Dendritic cell treated with granulocyte-macrophage colony-stimulating factor and Interleukin-4, amounts not matched to agents 40 ng/mL and 50 ng/mL, for 4 days (primary cell): ENCODE results near the gene PPP2R1A.
"Not testable (repeated sequence)": the region's sequence is repeated elsewhere in the genome, so short reads cannot be mapped to it uniquely, and the experiment has no call there.

Source experiments
- H3K27ac Mint-ChIP-seq: one replicate; pipeline ENCODE4 v1.8.0; 2022; ENCODE audit warnings: mild to moderate bottlenecking, mixed read lengths
- H3K27me3 Mint-ChIP-seq: one replicate; pipeline ENCODE4 v1.8.0; 2022; ENCODE audit warnings: mild to moderate bottlenecking, mixed read lengths
- H3K36me3 Mint-ChIP-seq: one replicate; pipeline ENCODE4 v1.8.0; 2022; ENCODE audit warnings: low read depth, mixed read lengths
- H3K4me1 Mint-ChIP-seq: one replicate; pipeline ENCODE4 v1.8.0; 2022; ENCODE audit warnings: low read depth, mixed read lengths
- H3K4me3 Mint-ChIP-seq: one replicate; pipeline ENCODE4 v1.8.0; 2022; ENCODE audit warnings: mild to moderate bottlenecking, moderate library complexity, mixed read lengths
- H3K9me3 Mint-ChIP-seq: one replicate; pipeline ENCODE4 v1.8.0; 2022; ENCODE audit warnings: mixed read lengths
- intact Hi-C: fragments of 100-400 bp; cut with micrococcal nuclease; formaldehyde crosslinking; loops from one replicate; pipeline ENCODE4 v1.15.0; 2022

PPP2R1A gene

DNA sequence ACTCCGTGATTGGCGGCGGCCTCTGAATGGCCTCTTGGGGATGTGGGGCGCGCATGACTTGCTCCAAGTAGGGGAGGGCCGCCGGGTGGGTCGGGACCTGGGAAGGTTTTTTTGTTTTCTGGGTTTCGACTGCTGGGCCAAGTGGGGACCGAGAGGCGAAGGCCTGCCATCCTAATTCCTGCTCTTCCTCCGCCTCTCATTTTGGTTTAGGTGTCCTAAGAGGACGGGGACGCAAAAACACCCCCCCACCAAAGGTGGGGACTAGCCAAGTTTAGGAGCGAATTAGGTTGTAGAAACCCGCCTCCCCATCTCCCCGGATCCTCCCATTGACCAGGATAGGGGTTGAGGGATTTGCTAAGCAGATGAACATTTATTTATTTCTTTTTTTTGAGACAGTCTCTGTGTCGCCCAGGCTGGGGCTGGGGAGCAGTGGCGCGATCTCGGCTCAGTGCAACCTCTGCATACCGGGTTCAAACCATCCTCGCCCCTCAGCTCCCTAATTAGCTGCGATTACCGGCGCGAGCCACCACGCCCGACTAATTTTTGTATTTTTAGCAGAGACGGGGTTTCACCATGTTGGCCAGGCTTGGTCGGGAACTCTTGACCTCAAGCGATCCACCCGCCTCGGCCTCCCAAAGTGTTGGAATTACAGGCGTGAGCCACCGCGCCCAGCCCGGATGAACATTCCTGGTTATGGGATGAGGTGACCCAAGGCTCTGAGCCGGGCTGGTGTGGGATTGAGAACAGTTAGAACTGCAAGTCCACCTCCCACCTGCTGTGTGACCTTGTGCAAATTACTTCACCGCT, 838 bp downstream of the PPP2R1A start:
- Mint-ChIP-seq H3K36me3 (peaks cover 56% of the 10 kb centered on the region), H3K27me3 (no peaks in the 10 kb centered on the region)

DNA sequence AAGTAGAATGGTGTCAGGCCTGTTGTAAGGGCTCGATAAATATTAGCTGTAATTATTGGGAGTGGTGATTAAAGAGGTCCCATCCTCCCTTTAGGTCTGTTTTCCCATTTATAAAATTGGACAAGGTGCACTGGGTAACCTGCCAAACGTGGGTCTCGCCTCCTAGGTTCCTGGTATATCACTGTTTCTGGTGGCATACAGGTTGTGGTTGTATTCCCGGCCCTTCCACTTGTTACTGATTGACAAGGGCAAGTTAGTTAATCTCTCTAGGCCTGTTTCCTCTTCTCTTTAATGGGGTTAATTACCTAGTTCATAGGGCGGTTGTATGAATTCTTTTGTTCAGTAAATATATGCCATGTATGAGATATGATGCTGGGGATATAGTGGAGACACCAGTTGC, 1.5 kb downstream of the PPP2R1A start:
- Mint-ChIP-seq H3K27ac (no peak overlapping the region), H3K4me3 (peak overlapping the region; percentile 97), H3K27me3 (no peaks in the 10 kb centered on the region), H3K4me1 (peaks cover 44% of the 10 kb centered on the region), H3K9me3 (no peaks in the 10 kb centered on the region), H3K36me3 (peaks cover 63% of the 10 kb centered on the region)
- intact Hi-C loops, result no loop called here

More for the DNA sequence above, 838 bp downstream of the PPP2R1A start:
- Mint-ChIP-seq H3K4me1 (peaks cover 44% of the 10 kb centered on the region), H3K9me3 (no peaks in the 10 kb centered on the region), H3K4me3 (peak overlapping the region; percentile 97), H3K27ac (peak overlapping the region; percentile 98)
- intact Hi-C loops, result loop anchor here (1.0 kb wide), 1 partner anchor 51 kb away; the partner anchor contains the start of gene ZNF616

DNA sequence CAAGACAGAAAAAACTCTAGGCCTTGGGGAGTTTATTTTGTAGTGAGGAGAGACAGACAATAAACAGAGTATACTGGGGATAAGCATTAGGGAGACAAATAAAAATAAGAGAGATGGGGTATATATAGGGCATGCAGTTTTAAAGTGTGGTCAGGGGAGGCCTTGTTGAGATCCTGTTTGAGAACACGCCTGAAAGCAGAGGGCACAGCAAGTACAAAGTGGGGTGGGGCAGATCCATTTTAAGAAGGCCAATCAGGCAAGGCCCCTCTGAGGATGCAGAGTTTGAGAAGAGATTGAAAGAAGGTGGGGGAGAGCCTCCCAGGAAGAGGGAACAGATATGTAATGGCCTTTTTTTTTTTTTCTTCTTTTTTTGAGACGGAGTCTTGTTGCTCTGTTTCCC, 2.1 kb downstream of the PPP2R1A start:
- H3K4me1 Mint-ChIP-seq, result peaks cover 44% of the 10 kb centered on the region
- peaks cover 68% of the 10 kb centered on the region for H3K36me3 Mint-ChIP-seq
- no peaks in the 10 kb centered on the region for H3K9me3 Mint-ChIP-seq
- no peak overlapping the region for H3K27ac Mint-ChIP-seq
- intact Hi-C loops, result no loop called here
- no peak overlapping the region for H3K4me3 Mint-ChIP-seq
- H3K27me3 Mint-ChIP-seq, result no peaks in the 10 kb centered on the region

DNA sequence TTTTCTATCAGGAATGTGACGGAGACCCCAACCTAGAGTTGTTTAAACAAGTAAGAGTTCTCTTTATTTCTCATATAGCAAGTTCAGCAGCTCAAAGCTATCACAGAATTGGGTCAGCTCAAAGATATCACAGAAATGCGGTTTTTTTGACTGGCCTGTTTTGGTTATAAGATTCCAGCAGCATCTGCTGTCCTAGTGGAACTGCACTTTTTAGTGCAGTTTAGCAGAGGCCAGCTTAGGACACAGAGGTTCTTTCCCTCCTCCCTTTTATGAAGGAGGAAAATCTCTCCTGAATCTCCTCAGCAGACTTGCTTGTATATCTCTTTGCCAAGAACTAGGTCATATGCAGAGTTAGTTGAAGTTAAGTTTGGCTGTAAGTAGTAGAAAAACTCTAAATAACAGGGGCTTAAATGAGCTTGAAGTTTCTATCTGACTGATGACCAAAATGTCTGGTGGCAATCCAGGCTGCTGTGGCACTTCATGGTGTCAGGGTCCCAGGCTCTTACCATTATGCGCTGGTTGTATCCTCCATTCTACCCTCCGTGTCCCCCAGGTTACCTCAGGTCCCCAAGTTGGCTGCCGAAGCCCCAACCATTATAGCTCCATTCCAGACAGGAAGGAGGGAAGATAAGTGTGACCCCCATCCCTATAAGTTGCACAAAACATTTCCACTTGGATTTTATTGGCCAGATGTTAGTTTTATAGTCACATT, 6.6 kb downstream of the PPP2R1A start:
- Mint-ChIP-seq H3K27me3 (no peaks in the 10 kb centered on the region), H3K36me3 (peaks cover 87% of the 10 kb centered on the region), H3K9me3 (no peaks in the 10 kb centered on the region), H3K4me1 (peaks cover 30% of the 10 kb centered on the region), H3K4me3 (no peak overlapping the region), H3K27ac (no peak overlapping the region)
- intact Hi-C loops, result no loop called here

DNA sequence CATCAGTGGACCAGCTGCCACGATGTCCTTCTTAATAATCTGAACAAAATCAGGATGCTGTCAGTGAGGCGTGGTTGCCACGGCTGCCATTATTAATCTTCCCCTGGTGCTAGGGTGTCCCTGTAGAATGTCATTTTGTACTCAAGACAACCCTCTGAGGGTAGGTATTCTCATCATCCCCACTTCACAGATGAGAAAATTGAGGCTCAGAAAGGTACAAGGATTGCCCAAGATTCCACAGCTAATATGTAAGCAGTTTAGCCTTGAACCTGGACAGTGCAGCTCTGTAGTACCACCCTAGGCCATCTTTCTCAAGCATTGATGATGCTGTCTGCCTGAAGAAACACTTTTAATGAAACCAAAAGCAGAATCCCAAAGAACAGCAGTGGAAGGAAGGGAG, 8.1 kb downstream of the PPP2R1A start:
- H3K36me3 Mint-ChIP-seq, result peaks cover 87% of the 10 kb centered on the region
- no peak overlapping the region for H3K4me3 Mint-ChIP-seq
- H3K4me1 Mint-ChIP-seq, result peaks cover 14% of the 10 kb centered on the region
- H3K27me3 Mint-ChIP-seq, result no peaks in the 10 kb centered on the region
- intact Hi-C loops, result no loop called here
- no peaks in the 10 kb centered on the region for H3K9me3 Mint-ChIP-seq
- no peak overlapping the region for H3K27ac Mint-ChIP-seq

DNA sequence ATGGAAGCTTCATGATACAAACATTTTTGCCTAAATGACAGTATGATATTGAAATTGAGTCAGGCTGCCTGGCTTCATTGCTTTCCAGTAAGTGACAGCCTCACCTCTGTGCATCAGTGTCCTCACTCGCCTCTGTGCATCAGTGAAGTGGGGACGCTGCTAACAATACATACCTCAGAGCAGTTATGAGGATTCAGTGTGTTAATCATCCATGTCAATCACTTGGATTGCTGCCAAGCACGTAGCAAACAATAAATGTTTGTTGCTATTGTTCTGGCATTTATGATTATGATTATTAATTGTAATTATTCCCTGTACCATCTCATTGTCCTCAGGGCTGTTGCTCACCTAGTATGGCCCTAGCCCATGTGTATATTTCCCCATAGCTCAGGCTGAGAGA, 8.8 kb downstream of the PPP2R1A start:
- Mint-ChIP-seq H3K36me3 (peaks cover 87% of the 10 kb centered on the region), H3K4me1 (peaks cover 11% of the 10 kb centered on the region), H3K27ac (no peak overlapping the region), H3K4me3 (no peak overlapping the region), H3K27me3 (no peaks in the 10 kb centered on the region), H3K9me3 (no peaks in the 10 kb centered on the region)
- intact Hi-C loops, result no loop called here

DNA sequence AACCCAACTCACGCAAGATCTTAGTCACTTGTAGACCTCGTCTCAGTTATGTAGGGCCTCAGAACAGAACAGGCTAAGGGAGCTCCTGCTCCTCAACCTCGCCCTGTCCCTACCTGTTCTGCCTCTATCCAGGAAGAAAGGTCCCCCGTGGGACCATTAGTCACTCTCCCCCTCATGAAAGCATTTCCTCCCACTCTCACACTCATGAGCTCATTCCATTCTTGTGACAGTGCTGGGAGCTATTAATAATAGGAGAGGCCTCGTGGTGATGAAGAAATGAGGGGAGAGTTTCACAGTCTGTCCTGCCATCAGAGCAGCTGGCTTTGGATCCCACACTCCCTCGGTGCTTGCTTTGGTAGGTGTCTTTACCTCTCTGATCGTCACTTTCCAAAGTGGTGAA, 10.2 kb downstream of the PPP2R1A start:
- Mint-ChIP-seq H3K4me1 (no peaks in the 10 kb centered on the region), H3K36me3 (peaks cover 87% of the 10 kb centered on the region), H3K4me3 (no peak overlapping the region), H3K9me3 (no peaks in the 10 kb centered on the region), H3K27me3 (no peaks in the 10 kb centered on the region), H3K27ac (no peak overlapping the region)
- intact Hi-C loops, result no loop called here

DNA sequence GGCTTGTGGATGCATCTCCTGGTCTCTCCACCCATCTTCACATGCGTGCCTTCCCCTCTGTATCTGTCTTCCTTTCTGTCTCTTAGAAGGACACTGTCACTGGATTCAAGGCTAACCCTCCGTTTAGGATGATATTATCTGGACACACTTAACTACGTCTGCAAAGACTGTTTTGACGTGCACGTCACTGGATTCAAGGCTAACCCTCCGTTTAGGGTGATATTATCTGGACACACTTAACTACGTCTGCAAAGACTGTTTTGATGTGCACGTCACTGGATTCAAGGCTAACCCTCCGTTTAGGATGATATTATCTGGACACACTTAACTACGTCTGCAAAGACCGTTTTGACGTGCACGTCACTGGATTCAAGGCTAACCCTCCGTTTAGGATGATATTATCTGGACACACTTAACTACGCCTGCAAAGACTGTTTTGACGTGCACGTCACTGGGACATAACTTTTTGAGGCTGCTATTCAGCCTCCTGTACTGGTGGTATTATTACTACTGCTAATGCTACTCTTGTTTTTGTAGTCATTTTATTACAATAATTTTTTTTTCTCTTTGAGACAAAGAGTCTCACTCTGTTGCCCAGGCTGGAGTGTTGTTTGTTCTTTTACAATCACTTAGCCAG, 11.0 kb downstream of the PPP2R1A start:
- H3K4me1 Mint-ChIP-seq, intact Hi-C loops, H3K27me3 Mint-ChIP-seq, H3K9me3 Mint-ChIP-seq, H3K4me3 Mint-ChIP-seq, H3K27ac Mint-ChIP-seq: not testable (repeated sequence)
- H3K36me3 Mint-ChIP-seq, result peaks cover 87% of the 10 kb centered on the region

DNA sequence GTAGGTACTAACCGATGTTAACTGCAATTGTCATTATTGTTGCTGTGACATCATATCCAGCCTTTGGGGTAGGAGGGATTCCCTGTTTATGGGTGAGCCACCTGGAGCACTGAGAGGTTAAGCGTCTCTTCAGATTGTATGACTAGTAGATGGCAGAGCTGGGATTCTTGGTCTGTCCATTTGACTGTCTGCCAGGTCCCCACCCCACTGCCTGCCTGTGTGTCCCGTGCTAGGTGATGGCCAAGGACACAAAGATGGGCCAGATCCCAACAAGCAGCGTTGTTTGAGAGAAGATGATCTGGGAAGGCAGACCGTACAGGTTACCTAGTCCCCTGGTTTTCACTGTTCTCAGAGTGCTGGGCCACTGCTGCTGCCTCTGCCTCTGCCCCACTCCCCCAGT, 16.6 kb downstream of the PPP2R1A start:
- intact Hi-C loops, result no loop called here
- Mint-ChIP-seq H3K27me3 (no peaks in the 10 kb centered on the region), H3K4me1 (no peaks in the 10 kb centered on the region), H3K4me3 (no peak overlapping the region), H3K9me3 (no peaks in the 10 kb centered on the region), H3K36me3 (peaks cover 100% of the 10 kb centered on the region), H3K27ac (no peak overlapping the region)

DNA sequence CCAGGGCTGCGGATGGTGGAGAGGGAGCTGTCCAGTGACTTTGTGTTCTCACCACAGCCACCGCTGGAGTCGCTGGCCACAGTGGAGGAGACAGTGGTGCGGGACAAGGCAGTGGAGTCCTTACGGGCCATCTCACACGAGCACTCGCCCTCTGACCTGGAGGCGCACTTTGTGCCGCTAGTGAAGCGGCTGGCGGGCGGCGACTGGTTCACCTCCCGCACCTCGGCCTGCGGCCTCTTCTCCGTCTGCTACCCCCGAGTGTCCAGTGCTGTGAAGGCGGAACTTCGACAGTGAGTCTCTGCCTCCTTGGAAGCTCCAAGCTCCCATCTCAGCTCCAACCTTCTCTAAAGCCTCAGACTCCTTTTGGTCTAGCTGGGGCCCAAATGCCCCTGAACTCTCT, 21.4 kb downstream of the PPP2R1A start:
- H3K27ac Mint-ChIP-seq, result no peak overlapping the region
- intact Hi-C loops, result no loop called here
- H3K36me3 Mint-ChIP-seq, result peaks cover 100% of the 10 kb centered on the region
- no peaks in the 10 kb centered on the region for H3K4me1 Mint-ChIP-seq
- no peak overlapping the region for H3K4me3 Mint-ChIP-seq
- no peaks in the 10 kb centered on the region for H3K27me3 Mint-ChIP-seq
- H3K9me3 Mint-ChIP-seq, result no peaks in the 10 kb centered on the region

DNA sequence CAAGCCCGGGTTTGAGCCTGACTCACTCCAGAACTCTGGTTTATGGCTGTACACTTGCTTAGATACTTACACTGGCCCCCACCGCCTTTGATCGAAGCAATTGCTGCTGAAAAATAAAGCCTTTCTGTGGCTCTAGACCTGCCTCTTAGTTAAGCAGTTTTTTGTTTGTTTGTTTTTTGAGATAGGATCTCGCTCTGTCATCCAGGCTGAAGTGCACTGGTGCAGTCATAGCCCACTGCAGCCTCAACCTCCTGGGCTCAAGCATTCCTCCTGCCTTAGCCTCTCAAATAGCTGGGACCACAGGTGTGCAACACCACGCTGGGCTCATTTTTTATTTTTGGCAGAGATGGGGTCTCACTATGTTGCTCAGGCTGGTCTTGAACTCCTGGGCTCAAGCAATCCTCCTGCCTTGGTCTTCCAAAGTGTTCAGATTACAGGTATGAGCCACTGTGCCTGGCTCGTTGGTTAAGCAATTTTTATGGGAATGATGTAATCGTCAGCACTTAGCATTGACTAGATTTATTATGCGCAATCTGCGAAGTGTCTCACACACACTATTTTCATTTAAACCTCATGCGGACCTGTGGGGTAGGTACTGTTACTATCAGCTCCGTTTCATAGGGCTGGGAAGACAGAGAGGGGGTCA, 22.2 kb downstream of the PPP2R1A start:
- no peaks in the 10 kb centered on the region for H3K4me1 Mint-ChIP-seq
- no peak overlapping the region for H3K27ac Mint-ChIP-seq
- H3K36me3 Mint-ChIP-seq, result peaks cover 100% of the 10 kb centered on the region
- H3K4me3 Mint-ChIP-seq, result no peak overlapping the region
- H3K9me3 Mint-ChIP-seq, result no peaks in the 10 kb centered on the region
- no peaks in the 10 kb centered on the region for H3K27me3 Mint-ChIP-seq
- intact Hi-C loops, result no loop called here

DNA sequence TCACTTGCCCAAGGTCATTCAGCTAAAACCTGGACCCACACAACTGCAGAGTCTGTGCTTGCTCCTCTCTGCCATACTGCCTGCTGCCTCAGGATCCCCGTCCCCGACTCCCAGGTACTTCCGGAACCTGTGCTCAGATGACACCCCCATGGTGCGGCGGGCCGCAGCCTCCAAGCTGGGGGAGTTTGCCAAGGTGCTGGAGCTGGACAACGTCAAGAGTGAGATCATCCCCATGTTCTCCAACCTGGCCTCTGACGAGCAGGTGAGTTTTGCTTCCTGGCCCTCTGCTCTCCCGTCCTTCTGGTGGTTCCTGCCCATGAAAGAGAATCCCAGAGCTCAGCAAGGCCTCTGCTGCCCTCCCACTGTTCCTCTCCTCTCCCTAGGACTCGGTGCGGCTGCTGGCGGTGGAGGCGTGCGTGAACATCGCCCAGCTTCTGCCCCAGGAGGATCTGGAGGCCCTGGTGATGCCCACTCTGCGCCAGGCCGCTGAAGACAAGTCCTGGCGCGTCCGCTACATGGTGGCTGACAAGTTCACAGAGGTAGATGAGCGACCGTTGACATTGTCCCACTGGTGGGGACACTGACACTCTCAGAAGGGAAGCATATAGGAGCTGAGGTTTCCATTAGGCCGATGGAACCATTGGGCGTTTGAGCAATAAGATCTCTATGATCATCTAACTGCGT, 22.9 kb downstream of the PPP2R1A start:
- Mint-ChIP-seq H3K4me1 (no peaks in the 10 kb centered on the region), H3K27me3 (no peaks in the 10 kb centered on the region), H3K36me3 (peaks cover 100% of the 10 kb centered on the region), H3K27ac (no peak overlapping the region), H3K9me3 (no peaks in the 10 kb centered on the region), H3K4me3 (no peak overlapping the region)
- intact Hi-C loops, result no loop called here

DNA sequence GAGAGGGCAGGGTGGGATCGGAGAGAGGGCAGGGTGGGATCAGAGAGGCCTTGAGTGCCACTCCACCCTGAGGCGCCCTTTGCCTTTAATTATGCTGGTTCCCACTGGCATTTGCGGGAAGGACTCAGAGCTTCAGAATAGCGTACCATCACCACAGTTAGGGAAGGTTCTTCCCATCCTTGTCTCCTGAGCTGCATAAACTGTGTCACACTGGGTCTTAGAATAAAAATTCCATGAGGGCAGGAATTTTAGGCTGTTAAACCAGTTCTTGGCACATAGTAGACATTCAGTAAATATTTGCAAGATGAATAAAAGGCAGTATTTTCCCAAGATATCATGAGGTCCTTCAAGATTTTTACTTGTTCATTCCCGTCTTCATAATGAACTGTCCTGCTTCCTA, 24.4 kb downstream of the PPP2R1A start:
- Mint-ChIP-seq H3K9me3 (no peaks in the 10 kb centered on the region), H3K36me3 (peaks cover 100% of the 10 kb centered on the region), H3K4me1 (no peaks in the 10 kb centered on the region), H3K4me3 (no peak overlapping the region), H3K27ac (no peak overlapping the region), H3K27me3 (no peaks in the 10 kb centered on the region)
- intact Hi-C loops, result no loop called here
